Measurements from ENCODE around the gene TM9SF4.
"Not testable (repeated sequence)": the region's sequence is repeated elsewhere in the genome, so short reads cannot be mapped to it uniquely, and the experiment has no call there.

The TM9SF4 gene

DNA sequence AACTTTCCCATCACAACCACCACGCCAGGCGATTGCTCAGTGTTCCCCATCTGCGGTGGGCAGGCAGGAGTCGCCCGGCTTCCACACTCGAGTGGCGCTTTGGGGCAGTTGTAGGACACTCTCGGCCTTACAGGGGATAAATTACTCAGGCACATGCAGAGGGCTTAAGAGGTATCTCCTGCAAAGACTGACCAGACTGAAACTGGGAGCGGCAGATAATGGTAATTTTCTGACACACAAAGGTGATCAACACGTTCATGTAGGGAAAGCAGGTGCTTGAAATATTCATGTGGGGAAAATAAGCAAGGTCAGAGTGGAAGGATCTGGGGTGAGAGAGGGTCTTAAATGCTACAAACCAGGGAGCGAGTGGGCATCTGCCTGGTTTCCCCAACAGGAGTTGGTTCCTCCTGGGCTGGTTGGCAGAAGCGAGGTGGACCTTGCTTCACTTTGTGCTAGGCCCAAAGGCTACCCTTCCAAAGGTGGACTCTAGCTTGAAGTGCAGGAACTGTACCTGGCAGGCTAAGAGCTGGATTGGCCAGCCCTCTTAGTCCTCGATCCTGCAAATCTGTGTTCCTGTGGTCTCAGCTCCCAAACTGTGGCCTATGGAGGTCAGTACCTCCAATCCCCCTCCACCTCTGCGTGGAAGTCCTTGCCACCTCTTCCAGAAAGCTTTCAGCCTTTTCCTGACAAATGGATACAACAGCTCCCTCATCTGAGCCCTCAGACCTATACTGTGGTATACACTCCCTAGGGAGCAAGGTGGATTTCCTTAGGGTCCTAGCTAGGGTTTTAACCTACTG, 81.3 kb downstream of the TM9SF4 start:
- no peak for DNase-seq (ENCODE audit: extremely low read depth, low read depth)
- H3K4me3 ChIP-seq (replicated peaks; ENCODE audit: low read depth, low read length) = peak overlapping the region; percentile 41

DNA sequence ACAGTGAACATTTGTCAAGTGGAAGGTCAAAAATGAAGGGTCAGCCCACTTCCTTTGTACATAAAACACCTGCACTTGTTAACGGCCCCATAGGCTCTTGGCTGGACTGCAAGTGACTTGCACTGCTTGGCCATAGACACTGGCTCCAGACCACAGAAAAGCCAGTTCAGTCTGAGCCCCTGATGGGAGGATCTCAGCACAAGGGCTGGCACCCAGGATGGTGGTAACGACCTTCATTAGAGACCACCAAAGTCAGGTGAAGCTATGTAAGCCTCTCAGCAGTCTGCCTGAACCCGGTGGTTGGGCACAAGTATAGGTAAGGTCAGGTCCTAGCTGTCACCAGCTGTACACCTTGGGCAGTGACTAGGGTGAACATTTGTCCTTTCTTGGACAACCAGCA, 81.9 kb downstream of the TM9SF4 start:
- TF ChIP-seq, protein P1, sequence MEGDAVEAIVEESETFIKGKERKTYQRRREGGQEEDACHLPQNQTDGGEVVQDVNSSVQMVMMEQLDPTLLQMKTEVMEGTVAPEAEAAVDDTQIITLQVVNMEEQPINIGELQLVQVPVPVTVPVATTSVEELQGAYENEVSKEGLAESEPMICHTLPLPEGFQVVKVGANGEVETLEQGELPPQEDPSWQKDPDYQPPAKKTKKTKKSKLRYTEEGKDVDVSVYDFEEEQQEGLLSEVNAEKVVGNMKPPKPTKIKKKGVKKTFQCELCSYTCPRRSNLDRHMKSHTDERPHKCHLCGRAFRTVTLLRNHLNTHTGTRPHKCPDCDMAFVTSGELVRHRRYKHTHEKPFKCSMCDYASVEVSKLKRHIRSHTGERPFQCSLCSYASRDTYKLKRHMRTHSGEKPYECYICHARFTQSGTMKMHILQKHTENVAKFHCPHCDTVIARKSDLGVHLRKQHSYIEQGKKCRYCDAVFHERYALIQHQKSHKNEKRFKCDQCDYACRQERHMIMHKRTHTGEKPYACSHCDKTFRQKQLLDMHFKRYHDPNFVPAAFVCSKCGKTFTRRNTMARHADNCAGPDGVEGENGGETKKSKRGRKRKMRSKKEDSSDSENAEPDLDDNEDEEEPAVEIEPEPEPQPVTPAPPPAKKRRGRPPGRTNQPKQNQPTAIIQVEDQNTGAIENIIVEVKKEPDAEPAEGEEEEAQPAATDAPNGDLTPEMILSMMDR (IDR thresholded peaks at IDR 0.05; ENCODE audit: low read depth, low read length, missing control alignments) = no peak
- DNase-seq (ENCODE audit: extremely low read depth, low read depth) = no peak
- no peak overlapping the region for H3K4me3 ChIP-seq (replicated peaks; ENCODE audit: low read depth, low read length)

More for the DNA sequence above, 81.3 kb downstream of the TM9SF4 start:
- TF ChIP-seq, protein P1 (IDR thresholded peaks at IDR 0.05; ENCODE audit: low read depth, low read length, missing control alignments) = no peak

DNA sequence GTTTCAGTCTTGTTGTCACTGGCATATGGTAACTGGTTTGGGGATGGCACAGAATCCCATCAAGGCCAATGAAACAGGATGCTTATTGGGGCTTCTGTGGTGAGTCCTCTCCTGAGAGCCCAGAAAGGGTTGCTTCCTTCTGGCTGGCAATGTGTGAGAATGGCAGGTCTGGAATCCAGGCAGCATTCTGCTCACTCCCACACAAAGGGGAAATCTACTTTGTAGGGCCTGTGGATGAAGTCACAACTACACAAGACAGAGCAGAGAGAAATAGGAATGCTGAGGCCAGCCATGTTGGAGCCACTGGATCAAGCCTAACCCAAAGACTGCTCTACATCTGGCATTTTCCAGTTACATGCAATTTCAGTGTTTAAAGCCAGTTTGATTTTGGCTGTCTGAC, 82.4 kb downstream of the TM9SF4 start:
- no peak for DNase-seq (ENCODE audit: extremely low read depth, low read depth)
- TF ChIP-seq, protein P1 (IDR thresholded peaks at IDR 0.05; ENCODE audit: low read depth, low read length, missing control alignments) = no peak
- H3K4me3 ChIP-seq (replicated peaks; ENCODE audit: low read depth, low read length) = no peak overlapping the region

DNA sequence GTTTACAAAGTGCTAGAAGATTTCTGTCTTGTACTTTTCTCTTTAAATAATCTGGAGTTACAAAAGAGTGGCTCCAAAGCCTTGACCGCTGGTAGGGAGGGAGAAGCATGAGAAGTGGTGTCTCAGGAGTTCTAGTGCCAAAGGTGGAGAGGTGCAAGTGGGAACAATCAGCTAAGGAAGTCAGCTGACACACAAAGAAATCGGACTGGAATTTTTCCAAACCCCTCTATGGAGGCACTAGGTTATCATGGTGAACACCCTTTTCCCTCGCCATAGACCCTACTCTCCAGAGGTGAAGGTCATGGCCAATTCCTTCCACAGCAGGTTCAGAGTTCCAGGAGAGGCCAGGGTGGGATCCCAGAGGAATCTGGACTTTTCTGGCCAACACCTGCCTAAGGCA, 83.2 kb downstream of the TM9SF4 start:
- no peak overlapping the region for H3K4me3 ChIP-seq (replicated peaks; ENCODE audit: low read depth, low read length)
- TF ChIP-seq, protein P1 (IDR thresholded peaks at IDR 0.05; ENCODE audit: low read depth, low read length, missing control alignments) = no peak
- no peak for DNase-seq (ENCODE audit: extremely low read depth, low read depth)

DNA sequence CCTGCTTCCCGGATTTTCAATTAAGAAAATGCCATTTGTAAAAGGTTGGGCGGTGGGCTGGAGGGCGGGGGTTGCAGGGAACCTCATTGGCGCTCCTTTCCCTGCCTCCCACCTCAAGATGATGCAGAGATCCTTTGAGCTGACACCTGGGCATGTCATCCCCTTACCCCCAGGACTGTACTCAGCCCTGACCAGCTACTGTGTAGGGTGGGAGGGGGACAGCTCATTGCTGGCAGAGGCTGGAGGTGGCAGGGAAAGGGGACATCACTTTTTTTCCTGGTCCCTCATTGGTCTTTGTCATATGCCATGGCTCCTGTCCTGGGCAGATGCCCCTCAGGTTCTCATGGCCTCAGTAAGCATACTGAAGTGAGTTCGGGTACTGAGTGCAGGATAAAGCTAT, 83.8 kb downstream of the TM9SF4 start:
- not testable (repeated sequence) for DNase-seq (ENCODE audit: extremely low read depth, low read depth); H3K4me3 ChIP-seq (replicated peaks; ENCODE audit: low read depth, low read length)

DNA sequence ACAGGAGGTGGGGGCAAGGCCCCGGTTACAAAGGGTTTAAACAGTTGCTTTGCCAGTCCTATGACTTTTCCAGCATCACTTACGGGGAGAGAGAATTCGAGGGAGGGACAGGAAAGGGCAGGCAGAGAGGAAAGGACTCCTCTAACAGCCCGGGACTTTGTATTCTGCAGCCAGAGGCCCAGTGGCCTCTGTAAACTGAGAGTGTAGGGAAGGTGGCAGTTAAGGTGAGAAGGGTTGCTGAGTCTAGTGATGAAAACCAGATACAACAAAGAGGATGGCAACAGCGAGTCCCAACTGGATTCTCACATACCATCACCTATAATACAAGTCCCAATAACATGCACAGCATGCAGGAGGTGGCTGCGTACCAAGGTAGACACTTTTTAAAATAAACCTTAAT, 84.5 kb downstream of the TM9SF4 start:
- no peak for DNase-seq (ENCODE audit: extremely low read depth, low read depth)
- H3K4me3 ChIP-seq (replicated peaks; ENCODE audit: low read depth, low read length) = no peak overlapping the region
- TF ChIP-seq, protein P1 (IDR thresholded peaks at IDR 0.05; ENCODE audit: low read depth, low read length, missing control alignments) = no peak

DNA sequence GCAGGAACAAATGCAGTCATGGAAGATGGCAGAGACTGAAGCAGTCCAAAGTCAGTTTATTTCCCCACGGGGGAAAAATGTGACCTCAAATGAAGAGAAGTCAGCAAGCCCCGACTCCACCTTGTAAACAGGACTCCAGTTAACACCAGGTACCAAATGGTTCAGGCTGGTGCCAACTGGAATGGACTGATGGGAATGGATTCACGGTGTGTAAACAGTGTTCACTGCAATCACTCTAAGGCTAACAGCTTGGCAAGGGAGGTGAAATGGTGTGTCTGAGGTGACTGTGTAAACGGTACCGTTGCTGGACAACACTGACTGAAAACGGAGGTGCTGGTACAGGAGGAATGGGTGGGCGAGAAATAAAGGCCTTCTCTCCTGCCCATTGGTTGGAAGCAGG, 86.1 kb downstream of the TM9SF4 start:
- DNase-seq (ENCODE audit: extremely low read depth, low read depth) = no peak
- TF ChIP-seq, protein P1 (IDR thresholded peaks at IDR 0.05; ENCODE audit: low read depth, low read length, missing control alignments) = no peak
- H3K4me3 ChIP-seq (replicated peaks; ENCODE audit: low read depth, low read length) = no peak overlapping the region

DNA sequence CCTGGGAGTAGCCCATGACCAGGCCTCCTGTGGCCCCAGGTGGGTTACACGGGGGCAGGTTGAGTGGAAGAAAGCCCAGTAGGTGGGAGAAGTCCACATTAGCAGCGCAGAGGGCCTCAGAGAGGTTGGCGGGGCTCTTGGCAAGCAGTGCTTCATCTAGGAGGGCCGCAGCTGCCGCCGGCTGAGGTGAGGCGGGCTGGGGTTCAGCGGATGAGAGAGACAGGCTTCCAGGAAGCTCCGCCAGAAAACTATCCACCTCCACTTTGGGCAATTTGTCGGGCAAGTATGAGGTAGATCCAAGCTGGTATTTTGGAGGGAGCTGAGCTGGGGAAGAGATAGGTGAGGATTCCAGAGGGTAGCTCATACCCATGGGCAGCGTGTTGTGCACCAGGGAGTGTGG, 87.1 kb downstream of the TM9SF4 start:
- not testable (repeated sequence) for DNase-seq (ENCODE audit: extremely low read depth, low read depth); H3K4me3 ChIP-seq (replicated peaks; ENCODE audit: low read depth, low read length)

DNA sequence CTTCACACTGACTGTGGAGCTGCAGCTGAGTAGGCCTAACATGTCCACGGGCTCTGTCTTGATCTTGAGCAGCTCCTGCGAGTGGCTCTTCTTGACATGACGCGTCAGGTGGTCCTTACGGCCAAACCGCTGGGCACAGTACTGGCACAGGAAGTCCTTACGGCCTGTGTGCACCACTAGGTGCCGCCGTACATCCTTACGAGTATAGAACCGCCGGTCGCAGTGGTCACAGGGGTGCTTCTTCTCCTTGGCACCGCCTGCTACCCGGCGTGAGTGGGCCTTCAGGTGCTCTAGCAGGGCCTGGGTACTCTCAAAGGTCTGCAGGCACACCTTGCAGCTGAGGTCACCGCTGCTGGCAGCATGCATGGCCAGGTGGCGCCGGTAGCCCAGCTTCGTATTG, 87.6 kb downstream of the TM9SF4 start:
- not testable (repeated sequence) for H3K4me3 ChIP-seq (replicated peaks; ENCODE audit: low read depth, low read length); DNase-seq (ENCODE audit: extremely low read depth, low read depth)

Measured in HFF-Myc (cell line).